ENCODE measurements around the gene ANK3. TPM values are rescaled to one million over a fixed set of nuclear protein-coding genes. Genes with fewer than 3 reads are reported as not detected.

The ANK3 gene
- total RNA-seq, 2 donors from 2014 or later, result 33.3 to 51.4 TPM

DNA sequence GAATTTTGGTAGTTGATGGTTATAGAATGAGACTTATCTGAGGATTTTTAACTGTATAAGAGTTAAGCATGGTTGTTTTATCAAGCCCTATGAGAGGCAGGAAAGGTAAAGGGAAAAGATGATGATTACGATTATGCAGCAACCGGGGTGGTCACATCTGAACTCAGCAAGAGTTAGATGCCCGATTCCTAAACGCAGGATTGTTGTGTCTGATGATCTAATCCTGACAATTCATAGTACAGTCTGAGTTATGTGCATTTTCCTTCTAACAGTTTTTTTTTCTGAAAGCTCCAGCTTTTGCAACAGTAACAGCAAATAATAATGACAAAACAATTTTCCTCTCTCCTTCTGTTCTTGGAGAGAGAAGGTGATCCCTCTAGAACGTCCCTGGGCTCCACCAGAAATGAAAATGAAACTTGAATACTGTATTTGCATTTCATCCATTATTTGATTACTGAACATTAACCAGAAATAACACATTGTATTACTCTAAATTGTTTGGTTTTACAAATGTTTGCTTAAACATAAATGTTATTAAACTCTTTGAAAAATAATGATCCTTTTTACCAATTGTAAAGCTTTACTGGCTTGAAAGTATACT, 306.8 kb downstream of the ANK3 start:
- Mint-ChIP-seq H3K9me3 (no peaks in the 10 kb centered on the region), H3K27me3 (ENCODE audit: low read depth) (no peaks in the 10 kb centered on the region), H3K27ac (no peak overlapping the region), H3K4me3 (no peak overlapping the region), H3K36me3 (ENCODE audit: insufficient read depth in 2 of 2) (peaks cover 0 to 5% of the 10 kb centered on the region in 2 donors), H3K4me1 (ENCODE audit: low read depth) (no peaks in the 10 kb centered on the region)
- no peak for ATAC-seq (replicated peaks in 1 of 2)
- no peak for DNase-seq

DNA sequence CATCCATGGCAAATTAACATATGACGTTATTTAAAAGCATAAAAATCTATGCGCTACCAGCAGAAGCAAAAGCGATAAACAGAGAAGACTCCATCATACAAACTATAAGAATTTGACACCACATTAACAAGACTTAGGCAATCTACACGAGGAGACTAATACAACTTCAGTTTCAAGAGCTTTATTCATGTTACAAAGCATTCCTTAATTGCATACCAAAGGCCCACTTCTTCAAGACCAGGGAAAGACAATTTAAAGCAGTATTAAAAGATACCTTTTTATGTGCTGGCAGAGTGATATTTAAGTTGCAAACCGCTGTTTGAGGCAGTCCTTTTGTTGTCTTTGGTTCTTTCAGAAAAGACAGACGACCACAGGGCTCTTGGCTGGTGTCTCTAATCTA, 307.3 kb downstream of the ANK3 start:
- Mint-ChIP-seq H3K36me3 (ENCODE audit: insufficient read depth in 2 of 2) (peaks cover 0 to 5% of the 10 kb centered on the region in 2 donors), H3K27me3 (ENCODE audit: low read depth) (no peaks in the 10 kb centered on the region), H3K9me3 (no peaks in the 10 kb centered on the region), H3K4me3 (no peak overlapping the region), H3K4me1 (ENCODE audit: low read depth) (no peaks in the 10 kb centered on the region), H3K27ac (no peak overlapping the region)
- DNase-seq, result no peak
- ATAC-seq (replicated peaks in 1 of 2), result no peak

DNA sequence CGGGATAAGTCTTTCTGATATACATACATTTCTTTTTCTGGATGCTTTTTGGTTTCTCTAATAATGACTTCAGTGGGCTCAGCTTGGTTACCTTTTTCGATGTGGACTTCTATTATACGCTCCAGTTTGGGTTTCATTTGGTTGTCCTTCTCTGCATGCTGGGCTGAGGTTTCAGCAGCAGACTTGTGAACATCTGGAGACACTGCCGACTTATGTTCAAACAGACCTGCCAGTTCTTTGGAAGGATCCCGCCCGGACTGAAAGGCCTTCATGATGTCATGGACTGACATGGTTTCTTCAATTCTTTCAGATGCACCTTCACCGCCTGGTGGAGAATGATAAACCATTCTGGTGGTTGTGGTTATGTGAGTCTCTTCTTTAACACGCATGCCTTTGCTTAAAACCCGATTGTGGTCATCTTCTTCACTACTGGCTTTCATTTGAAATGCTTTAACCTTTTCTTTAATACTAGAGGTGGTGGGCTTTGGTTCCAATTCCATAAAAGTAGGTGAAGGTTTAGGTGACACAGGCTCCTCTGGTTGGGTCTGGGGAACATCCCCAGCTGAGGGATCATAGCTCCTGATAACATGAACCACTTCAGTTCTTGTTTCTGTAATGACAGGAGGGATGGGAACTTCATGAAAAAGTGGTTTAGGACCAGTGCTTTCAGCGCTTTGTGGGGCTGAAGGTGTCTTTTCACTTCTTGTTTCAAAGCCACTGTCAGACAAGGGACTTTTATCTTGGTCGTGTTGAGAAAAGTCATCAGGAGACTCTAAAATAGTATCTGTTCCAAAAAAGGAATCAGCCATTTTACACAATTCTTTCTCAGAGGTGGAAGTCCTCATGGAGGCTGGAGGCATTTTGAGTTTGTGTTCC, 315.7 kb downstream of the ANK3 start:
- H3K36me3 Mint-ChIP-seq (ENCODE audit: insufficient read depth in 2 of 2), result peaks cover 0 to 14% of the 10 kb centered on the region in 2 donors
- H3K4me3 Mint-ChIP-seq, result no peak overlapping the region
- ATAC-seq (replicated peaks in 1 of 2) (no peak), DNase-seq (no peak)
- no peak overlapping the region for H3K27ac Mint-ChIP-seq
- H3K27me3 Mint-ChIP-seq (ENCODE audit: low read depth), result no peaks in the 10 kb centered on the region
- H3K4me1 Mint-ChIP-seq (ENCODE audit: low read depth), result no peaks in the 10 kb centered on the region
- H3K9me3 Mint-ChIP-seq, result no peaks in the 10 kb centered on the region

DNA sequence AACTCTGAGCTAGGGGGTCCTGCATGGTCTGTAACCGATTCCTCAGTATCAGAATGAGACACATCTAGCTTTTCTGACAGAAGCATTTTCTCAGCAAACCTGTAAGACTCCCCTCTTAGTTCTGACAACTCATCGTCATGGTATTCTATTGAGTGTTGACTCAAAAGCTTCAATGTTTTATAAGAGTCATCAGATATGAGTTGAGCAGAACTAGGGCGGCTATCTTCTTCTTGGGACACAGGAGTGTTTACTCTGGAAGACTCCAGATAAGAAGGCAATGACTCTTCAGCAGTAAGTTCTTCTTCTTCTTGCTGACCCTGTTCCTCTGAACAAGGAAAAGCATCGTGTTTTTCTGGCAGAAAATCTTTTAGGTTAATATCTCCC, 316.3 kb downstream of the ANK3 start:
- Mint-ChIP-seq H3K27ac (no peak overlapping the region), H3K27me3 (ENCODE audit: low read depth) (no peaks in the 10 kb centered on the region), H3K36me3 (ENCODE audit: insufficient read depth in 2 of 2) (peaks cover 0 to 15% of the 10 kb centered on the region in 2 donors), H3K4me3 (no peak overlapping the region), H3K9me3 (no peaks in the 10 kb centered on the region), H3K4me1 (ENCODE audit: low read depth) (no peaks in the 10 kb centered on the region)
- no peak for ATAC-seq (replicated peaks in 1 of 2)
- no peak for DNase-seq

DNA sequence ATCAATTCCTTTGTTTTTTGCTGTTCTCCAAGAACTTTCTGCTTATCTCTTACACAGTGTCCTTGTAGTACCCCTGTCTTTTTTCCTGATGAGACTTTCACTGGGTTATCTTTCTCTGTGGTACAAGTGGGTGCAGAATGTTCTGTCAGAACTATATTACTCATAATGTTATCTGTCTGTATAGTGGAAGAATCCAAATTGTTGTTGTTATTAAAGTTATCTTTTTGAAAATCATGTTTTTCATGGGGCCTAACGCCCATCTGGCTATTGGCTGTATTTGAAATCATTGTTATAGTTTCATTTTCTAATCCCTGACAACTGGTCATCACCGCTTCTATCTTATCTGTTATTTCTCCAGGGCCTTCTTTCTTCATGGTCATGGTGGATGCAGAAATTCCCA, 320.4 kb downstream of the ANK3 start:
- H3K27ac Mint-ChIP-seq, result no peak overlapping the region
- DNase-seq (no peak), ATAC-seq (replicated peaks in 1 of 2) (no peak)
- peaks cover 0 to 2% of the 10 kb centered on the region in 2 donors for H3K36me3 Mint-ChIP-seq (ENCODE audit: insufficient read depth in 2 of 2)
- no peak overlapping the region for H3K4me3 Mint-ChIP-seq
- H3K9me3 Mint-ChIP-seq, result no peaks in the 10 kb centered on the region
- H3K4me1 Mint-ChIP-seq (ENCODE audit: low read depth), result no peaks in the 10 kb centered on the region
- no peaks in the 10 kb centered on the region for H3K27me3 Mint-ChIP-seq (ENCODE audit: low read depth)

DNA sequence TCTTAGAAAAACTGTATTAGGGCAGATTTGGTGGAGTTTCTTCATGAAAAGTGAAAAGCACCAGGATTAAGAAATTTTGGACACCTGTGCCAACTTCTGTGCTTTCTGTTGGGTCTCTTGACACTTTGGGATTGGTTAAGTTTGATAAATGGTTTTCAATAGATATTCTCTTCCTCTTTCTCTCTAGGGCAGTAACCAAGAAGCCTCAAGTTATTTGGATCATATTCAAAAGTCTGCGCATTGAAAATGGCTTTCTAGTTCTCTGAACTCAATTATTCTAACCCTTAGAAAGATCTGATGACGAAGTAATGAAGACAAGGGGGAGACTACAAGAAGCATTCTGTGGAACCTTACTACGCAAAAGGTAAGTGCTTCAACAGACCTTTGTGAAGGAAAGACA, 339.3 kb downstream of the ANK3 start:
- H3K4me1 Mint-ChIP-seq (ENCODE audit: low read depth), result no peaks in the 10 kb centered on the region
- ATAC-seq (replicated peaks in 1 of 2) (no peak), DNase-seq (no peak)
- H3K9me3 Mint-ChIP-seq, result no peaks in the 10 kb centered on the region
- no peak overlapping the region for H3K27ac Mint-ChIP-seq
- no peak overlapping the region for H3K4me3 Mint-ChIP-seq
- no peaks in the 10 kb centered on the region for H3K27me3 Mint-ChIP-seq (ENCODE audit: low read depth)
- H3K36me3 Mint-ChIP-seq (ENCODE audit: insufficient read depth in 2 of 2), result no peaks in the 10 kb centered on the region

DNA sequence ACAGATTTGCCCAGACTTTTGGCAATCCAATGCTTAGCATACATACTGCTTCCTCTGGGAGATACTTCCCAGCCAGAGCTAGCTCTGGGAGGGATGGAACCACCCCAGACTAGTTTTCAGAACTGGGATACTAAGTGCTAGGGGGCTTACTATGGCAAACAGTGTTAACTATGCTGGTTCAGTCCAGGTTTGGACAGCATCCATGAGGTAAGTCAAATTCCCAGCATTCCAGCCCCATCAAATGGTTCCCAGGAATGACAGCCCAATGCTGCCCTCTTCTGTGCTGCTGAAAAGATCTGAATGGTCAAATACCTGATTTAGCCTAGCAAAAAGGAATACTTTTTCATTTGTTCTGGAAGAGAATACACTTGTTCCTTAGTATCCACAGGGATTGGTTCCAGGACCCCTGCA, 341.6 kb downstream of the ANK3 start:
- no peak overlapping the region for H3K27ac Mint-ChIP-seq
- no peaks in the 10 kb centered on the region for H3K4me1 Mint-ChIP-seq (ENCODE audit: low read depth)
- H3K9me3 Mint-ChIP-seq, result no peaks in the 10 kb centered on the region
- ATAC-seq (replicated peaks in 1 of 2), result no peak
- no peak overlapping the region for H3K4me3 Mint-ChIP-seq
- DNase-seq, result no peak
- no peaks in the 10 kb centered on the region for H3K36me3 Mint-ChIP-seq (ENCODE audit: insufficient read depth in 2 of 2)
- H3K27me3 Mint-ChIP-seq (ENCODE audit: low read depth), result no peaks in the 10 kb centered on the region

DNA sequence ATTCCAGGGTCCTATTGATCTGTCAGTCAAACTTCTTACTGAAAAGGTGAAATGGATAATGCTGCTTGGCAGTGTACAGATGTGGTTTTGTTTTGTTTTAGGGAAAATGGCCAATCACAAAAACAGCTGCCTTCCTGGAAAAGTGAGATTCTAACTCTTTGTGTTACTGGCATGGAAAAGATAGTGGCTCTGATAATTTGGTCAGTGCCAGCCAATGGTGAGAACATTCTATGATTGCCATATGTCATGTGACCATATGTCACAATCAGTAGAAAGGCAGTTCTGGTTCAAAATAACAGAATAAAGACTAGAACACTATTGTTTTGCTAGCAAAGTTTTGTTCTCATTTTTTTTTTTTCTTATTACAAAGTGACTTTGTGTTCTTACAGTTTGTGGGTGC, 344.1 kb downstream of the ANK3 start:
- ATAC-seq (replicated peaks in 1 of 2), result no peak
- no peaks in the 10 kb centered on the region for H3K9me3 Mint-ChIP-seq

DNA sequence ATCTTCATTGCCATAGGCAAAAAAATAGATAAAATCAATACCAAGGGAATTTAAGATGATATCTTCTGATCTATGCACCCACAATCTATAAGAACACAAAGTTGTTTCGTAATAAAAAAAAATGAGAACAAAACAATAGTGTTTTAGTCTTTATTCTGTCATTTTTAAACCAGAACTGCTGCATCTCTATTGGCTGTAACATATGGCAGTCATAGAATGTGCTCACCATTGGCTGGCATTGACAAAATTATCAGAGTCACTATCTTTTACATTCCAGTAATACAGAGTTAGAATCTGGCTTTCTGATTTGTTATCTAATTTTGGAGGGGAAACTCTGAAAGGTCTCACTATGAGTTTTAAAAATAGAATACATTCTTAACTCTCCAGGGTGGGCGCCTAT, 344.7 kb downstream of the ANK3 start:
- Mint-ChIP-seq H3K9me3 (no peaks in the 10 kb centered on the region), H3K27ac (no peak overlapping the region), H3K4me1 (ENCODE audit: low read depth) (no peaks in the 10 kb centered on the region), H3K27me3 (ENCODE audit: low read depth) (no peaks in the 10 kb centered on the region), H3K36me3 (ENCODE audit: insufficient read depth in 2 of 2) (no peaks in the 10 kb centered on the region), H3K4me3 (no peak overlapping the region)
- DNase-seq (no peak), ATAC-seq (replicated peaks in 1 of 2) (no peak)

More for the DNA sequence above, 344.1 kb downstream of the ANK3 start:
- H3K4me3 Mint-ChIP-seq, result no peak overlapping the region
- no peaks in the 10 kb centered on the region for H3K36me3 Mint-ChIP-seq (ENCODE audit: insufficient read depth in 2 of 2)
- H3K27ac Mint-ChIP-seq, result no peak overlapping the region
- no peaks in the 10 kb centered on the region for H3K27me3 Mint-ChIP-seq (ENCODE audit: low read depth)
- no peaks in the 10 kb centered on the region for H3K4me1 Mint-ChIP-seq (ENCODE audit: low read depth)
- DNase-seq, result no peak

DNA sequence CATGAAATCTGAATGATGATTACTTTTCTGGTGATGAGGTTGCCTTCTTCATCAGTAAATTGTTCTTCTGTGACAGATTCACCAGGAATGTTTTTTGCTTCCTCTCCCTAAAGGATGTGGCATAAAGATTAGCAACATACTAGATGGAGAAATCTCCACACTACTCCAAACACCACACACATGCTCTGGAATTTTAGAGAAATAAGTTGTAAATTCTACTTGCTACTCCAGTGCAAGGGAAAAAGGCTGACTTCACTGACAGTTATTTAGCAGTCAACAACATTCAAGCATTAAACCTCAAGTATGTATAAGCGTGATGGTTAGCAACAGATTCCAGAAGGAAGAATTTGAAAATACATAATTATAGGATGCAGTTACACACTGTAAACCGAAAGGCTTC, 345.4 kb downstream of the ANK3 start:
- H3K36me3 Mint-ChIP-seq (ENCODE audit: insufficient read depth in 2 of 2), result no peaks in the 10 kb centered on the region
- H3K9me3 Mint-ChIP-seq, result no peaks in the 10 kb centered on the region
- H3K4me1 Mint-ChIP-seq (ENCODE audit: low read depth), result no peaks in the 10 kb centered on the region
- no peak overlapping the region for H3K4me3 Mint-ChIP-seq
- ATAC-seq (replicated peaks in 1 of 2) (no peak), DNase-seq (no peak)
- no peak overlapping the region for H3K27ac Mint-ChIP-seq
- H3K27me3 Mint-ChIP-seq (ENCODE audit: low read depth), result no peaks in the 10 kb centered on the region

DNA sequence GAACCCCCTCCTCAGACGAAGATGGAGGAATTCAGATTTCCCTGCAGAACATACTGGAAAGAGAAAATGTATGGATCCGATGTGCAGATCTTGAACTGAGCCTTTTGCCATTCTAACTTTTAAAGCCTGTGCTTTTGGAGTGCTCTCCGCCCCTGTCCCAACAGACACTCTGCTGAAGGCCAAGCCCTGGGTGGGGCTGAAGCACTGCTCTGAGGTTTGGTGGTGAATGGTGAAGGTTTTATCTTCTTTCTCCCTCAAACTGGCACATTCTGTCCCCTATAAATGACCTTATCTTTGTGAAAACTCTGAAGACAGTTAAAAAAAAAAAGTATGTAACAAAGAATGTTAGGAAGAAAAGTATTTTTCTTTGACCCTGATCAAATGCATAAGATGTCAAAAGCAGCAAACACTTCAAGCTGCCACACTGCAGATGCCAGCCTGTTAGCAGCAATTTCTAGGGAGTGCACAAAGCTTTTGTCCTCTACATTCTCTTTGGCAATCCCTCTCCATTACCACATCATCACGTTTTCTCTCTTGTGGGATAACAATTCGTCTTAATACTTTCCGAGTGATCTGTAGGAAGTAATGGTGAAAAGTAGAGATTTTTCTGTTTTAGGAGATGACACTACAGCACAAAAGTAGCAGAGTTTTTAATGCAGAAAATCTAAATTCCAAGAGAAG, 346.0 kb downstream of the ANK3 start:
- Mint-ChIP-seq H3K4me3 (no peak overlapping the region), H3K27ac (no peak overlapping the region), H3K9me3 (no peaks in the 10 kb centered on the region), H3K27me3 (ENCODE audit: low read depth) (no peaks in the 10 kb centered on the region), H3K36me3 (ENCODE audit: insufficient read depth in 2 of 2) (no peaks in the 10 kb centered on the region), H3K4me1 (ENCODE audit: low read depth) (no peaks in the 10 kb centered on the region)
- DNase-seq, result no peak
- no peak for ATAC-seq (replicated peaks in 1 of 2)

DNA sequence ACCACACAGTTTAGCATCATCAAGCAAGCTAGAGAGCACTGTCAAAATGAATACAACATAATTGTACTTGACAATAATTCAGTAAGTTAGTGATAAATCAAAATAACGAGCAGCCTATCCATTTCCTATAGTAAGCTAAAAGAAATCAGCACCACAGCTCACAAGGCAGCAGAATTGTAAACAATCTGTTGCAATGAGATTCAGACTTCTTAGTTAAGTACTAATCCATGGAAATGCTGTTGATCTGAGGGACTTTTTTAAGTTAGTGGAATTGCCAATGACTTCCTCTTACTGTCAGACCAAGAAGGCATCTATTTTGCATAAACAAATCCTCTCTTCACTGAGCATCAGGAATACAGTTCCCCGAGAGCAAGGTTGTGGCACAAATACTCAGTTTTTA, 346.8 kb downstream of the ANK3 start:
- H3K4me1 Mint-ChIP-seq (ENCODE audit: low read depth), result no peaks in the 10 kb centered on the region
- DNase-seq (no peak), ATAC-seq (replicated peaks in 1 of 2) (no peak)
- H3K27ac Mint-ChIP-seq, result no peak overlapping the region
- H3K9me3 Mint-ChIP-seq, result no peaks in the 10 kb centered on the region
- H3K4me3 Mint-ChIP-seq, result no peak overlapping the region
- no peaks in the 10 kb centered on the region for H3K27me3 Mint-ChIP-seq (ENCODE audit: low read depth)
- H3K36me3 Mint-ChIP-seq (ENCODE audit: insufficient read depth in 2 of 2), result no peaks in the 10 kb centered on the region

DNA sequence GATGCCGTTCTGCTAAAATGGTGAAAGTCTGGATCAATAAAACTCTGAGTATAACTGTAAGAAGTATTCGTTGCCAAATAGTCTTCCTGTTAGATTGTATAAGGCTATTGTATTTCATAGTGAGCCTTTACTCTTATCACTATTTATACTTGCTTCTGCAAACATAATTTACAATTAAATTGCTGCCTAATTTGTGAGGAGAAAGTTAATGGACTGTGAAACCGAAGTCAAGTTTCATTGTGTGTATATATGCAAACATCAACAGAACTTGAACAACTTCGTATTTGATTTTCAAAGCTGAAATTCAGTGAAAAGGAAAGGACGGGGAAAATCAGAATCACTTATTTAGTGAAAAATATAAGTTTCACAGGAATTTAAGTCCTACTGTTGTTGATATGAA, 347.4 kb downstream of the ANK3 start:
- no peaks in the 10 kb centered on the region for H3K9me3 Mint-ChIP-seq
- no peak overlapping the region for H3K27ac Mint-ChIP-seq
- H3K36me3 Mint-ChIP-seq (ENCODE audit: insufficient read depth in 2 of 2), result no peaks in the 10 kb centered on the region
- no peak for ATAC-seq (replicated peaks in 1 of 2)
- H3K4me3 Mint-ChIP-seq, result no peak overlapping the region
- no peak for DNase-seq
- H3K27me3 Mint-ChIP-seq (ENCODE audit: low read depth), result no peaks in the 10 kb centered on the region
- H3K4me1 Mint-ChIP-seq (ENCODE audit: low read depth), result no peaks in the 10 kb centered on the region
